HT1080 (cell line): ENCODE results near the gene TM4SF20. TPM values are rescaled to one million over a fixed set of nuclear protein-coding genes. Genes with fewer than 3 reads are reported as not detected.
"Not testable (repeated sequence)": the region's sequence is repeated elsewhere in the genome, so short reads cannot be mapped to it uniquely, and the experiment has no call there.

Experiments used
- DNase-seq: peaks from one replicate; pipeline ENCODE4 v3.0.0-alpha.2; 2015; ENCODE audit warnings: low read depth
- total RNA-seq: library from RNA; depleted of rRNA; stranded (reverse); fragments of >200 nt; shearing (Covaris generic); gene quantifications from 2 replicates; pipeline ENCODE4 v1.2.3, GENCODE V29; 2014

TM4SF20 gene
- total RNA-seq, 1 experiment from 2014 or later, result not detected

DNA sequence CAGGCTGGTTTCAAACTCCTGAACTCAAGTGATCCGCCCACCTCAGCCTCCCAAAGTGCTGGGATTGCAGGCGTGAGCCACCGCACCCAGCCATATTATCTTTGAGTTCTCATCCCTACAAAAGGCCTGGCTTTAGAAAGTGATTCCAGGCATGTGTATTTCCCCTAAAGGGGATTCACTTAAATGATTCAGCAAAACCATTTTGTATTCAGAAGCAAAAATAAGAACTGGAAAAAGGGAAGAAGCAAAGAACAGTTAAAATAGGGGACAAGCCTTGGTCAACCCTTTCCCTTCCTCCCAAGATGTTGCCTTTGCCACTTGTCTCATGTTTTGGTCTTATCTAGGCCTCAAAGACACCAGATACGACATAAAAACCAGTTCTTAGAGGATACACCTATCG lies 10.5 kb downstream of the TM4SF20 start:
- no peak for DNase-seq

DNA sequence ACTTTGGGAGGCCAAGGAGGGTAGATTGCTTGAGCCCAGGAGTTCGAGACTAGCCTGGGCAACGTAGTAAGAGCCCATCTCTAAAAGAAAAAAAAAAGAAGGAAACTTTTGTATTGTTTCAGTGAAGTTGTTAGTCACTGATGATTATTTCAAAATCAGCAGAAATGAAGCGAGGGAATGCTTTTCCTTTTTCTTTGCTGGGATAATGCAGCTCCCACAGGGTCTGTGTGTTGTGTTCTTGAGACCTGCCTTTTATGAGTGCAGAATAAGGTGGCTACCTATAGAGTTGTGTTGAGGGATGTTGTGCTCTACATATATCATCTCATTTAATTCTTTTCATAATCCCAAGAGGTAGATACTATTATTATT lies 11.7 kb downstream of the TM4SF20 start:
- DNase-seq, result no peak

DNA sequence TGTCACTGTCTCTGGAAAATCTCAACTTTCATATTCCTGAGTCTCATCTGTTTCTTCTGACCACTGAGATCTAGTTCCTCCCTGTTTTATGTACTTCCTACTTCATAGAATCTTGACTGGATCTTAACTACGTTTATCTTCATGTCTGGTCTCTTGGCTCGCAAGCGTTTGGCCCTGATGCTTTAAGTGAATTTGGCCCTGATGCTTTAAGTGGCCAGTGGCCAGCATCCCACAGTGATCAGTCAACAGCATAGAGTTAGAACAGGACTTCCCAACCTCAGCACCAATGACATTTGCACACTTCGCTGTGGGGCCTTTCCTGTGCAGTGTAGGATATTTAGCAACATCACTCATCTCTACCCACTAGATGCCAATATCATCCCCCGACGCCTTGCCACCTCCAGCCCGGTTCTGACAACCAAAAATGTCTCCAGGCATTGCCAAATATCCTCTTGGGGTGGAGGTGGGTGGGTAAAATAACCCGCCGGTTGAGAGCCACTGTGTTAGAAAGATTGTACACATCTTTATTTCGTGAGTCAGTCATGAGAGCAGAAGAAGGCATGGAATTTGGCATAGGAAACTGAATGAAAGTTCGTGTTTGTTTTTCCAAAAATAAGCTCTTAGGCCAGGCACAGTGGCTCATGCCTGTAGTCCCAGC lies 12.2 kb downstream of the TM4SF20 start:
- DNase-seq, result peak; percentile 34

DNA sequence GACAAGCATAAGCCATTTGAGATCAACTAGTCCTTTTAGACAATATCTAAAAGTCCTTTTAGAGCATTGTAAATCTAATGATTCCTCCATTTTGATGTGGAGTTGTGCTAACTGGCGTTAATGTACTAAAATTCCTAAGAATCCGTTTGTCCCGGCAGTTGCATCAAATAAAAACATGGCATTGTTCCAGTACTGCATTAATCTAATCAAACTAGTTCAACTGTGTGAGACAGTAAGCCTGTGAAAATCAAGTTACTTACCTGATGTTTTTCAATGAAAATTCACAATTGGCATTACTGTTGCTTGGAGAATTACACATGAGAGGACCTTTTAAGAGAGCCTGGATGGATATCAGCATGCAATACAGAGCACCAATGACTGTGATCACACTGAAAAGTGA lies 13.3 kb downstream of the TM4SF20 start:
- DNase-seq, result no peak

DNA sequence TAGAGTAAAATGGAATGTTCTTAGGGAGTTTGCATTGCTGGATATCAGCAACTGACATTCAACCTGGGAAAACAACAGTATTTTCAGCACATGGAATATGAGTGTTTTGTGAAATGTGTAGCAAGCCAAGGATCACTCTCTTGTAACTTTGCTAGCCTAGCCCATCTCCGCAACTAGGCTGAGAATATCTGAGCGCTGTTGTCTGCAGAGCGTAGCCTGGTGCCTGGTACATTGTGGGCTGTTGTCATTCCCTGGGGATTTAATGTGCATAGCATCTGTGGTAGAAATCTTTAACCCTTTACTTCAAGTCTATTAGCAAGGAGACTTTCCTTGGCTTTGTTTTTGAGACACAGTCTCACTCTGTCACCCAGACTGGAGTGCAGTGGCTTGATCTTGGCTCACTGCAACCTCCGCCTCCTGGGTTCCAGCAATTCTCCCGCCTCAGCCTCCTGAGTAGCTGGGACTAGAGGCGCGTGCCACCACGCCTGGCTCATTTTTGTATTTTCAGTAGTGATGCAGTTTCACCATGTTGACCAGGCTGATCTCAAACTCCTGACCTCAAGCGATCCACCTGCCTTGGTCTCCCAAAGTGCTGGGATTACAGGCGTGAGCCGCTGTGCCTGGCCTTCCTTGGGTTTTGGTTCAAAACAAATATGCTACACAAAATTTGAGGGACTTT lies 14.4 kb downstream of the TM4SF20 start:
- DNase-seq, result not testable (repeated sequence)

DNA sequence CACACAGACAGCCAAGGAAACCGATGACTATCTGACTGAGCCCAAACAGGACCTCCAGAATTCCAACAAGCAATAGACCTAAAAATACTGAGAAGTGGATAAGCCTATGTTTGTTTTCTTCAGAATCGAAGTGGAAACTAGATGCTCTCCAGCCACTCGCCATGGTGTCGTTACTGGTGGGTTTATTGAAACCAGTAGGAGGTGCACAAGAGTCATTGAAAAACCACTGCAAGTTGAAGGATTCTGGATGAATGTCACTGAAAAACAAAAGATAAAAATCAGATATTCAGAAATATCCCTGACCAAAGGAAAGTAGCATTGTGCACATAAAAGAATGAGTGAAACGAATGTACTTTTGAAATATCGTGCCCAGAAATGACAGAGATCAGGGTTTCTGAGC lies 15.3 kb downstream of the TM4SF20 start:
- no peak for DNase-seq

DNA sequence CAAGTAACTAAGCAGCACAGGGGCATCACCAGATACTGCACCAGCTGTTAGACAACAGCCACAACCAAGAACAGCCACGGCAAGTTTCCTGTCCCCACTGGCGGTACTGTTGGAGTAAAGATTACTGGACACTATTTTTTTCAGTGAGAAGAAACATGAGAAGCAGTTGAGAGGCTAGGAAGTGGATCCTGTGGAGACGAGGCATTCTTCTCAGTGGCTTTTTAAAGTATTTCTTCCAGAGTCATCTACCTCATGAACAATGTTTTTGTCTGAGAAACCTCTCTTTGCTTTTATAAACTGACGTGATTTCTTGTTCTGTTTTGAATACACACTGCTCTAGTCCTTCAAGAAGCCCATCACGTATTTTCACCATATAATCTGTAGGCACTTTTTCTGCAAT lies 18.8 kb downstream of the TM4SF20 start:
- no peak for DNase-seq

DNA sequence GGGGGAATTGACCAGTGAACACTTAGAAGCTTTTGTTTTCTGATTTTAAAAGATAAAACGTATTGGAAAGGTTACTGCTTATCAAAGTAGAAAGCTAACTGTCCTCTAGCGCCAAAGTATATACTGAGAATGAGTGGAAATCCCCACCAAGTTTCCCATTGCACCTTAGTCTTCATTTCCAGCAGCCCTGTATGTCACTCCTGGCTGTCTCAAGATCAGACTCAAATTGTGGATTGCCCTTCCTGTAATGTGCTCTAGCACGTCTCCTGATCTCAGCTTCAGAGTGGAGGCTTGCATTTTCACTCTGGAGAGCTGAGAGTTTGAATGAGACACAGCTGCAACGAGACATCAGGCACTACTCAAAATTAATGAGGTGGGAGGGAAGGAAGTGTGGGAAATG lies 27.5 kb downstream of the TM4SF20 start:
- no peak for DNase-seq

DNA sequence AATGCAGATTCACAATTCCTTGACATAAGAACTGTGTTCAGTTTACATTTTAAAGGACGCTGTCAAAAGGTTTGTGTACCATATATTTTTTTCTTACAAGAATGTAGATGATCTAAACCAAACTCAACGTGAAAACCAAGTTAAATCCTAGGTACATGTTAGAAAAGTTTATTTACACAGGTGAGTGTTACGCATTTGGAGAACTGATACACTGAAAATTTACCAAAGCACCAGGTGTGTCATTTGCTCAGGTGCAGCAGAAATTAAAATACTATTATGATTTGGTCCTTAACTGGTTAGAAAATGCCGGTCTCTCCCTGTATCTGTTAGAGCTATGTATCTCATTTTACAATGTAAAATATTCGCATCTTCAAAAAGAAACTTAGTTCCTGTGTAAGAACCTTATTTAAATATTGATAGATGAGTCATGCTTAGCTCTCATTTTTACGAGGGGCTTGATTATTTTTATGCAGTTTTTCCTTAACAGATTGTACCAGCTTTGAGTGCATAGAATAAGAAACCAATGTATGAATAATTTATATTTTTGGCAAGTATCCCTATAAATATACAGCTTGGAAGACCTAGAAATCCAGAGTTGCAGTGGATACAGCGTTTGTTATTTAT lies 29.0 kb downstream of the TM4SF20 start:
- DNase-seq, result no peak

DNA sequence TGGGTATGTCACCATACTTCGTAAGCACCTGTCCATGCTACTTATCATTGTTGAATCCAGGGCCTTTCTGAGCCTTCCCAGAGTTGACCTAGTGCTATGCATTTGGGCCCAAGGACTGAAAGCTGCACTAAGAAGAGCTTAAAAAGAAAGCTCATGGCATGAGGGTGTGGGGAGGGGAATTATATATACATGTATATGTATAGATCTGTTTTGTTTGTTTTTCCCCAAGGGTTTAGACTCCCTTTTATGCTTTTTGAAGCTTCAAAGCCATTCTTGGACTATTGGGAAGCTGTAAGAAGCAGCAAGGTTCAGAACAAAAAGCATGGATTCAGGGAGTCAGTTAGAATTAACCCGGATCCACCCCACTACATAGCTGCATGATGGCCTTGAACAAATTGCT lies 30.8 kb downstream of the TM4SF20 start:
- no peak for DNase-seq

DNA sequence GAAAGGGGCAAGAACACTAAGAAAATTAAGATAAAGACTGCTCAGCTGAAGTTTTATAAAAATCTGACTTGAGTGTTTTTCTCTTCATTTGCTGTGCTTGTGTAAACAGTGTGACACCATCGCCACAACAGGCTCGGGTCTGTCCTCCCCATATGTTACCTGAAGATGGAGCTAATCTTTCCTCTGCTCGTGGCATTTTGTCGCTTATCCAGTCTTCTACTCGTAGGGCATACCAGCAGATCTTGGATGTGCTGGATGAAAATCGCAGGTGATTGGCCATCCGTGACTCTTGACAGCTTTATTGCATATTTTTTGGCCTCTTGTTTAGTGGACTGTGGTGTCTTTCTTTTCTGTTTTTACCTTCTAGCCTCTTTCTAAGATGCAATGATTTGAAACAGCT lies 32.0 kb downstream of the TM4SF20 start:
- no peak for DNase-seq

DNA sequence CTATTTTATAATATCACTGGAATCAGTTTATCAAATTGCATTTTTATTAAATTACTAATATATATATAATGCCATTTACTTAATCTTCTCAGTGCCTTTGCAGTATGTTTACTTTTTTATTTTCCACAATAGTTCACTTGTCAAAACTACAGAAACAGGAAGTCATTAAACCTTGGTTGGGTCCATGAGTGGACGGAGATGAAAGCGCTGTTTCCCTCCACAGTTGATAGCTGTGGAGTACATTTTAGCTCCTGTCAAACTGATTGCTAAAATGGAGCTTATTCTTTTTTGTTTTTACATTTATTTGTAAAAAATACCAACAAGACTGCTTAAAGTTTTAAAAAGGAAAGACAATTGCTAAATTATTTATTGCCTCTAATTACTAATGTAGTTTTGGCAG lies 34.9 kb downstream of the TM4SF20 start:
- DNase-seq, result no peak

DNA sequence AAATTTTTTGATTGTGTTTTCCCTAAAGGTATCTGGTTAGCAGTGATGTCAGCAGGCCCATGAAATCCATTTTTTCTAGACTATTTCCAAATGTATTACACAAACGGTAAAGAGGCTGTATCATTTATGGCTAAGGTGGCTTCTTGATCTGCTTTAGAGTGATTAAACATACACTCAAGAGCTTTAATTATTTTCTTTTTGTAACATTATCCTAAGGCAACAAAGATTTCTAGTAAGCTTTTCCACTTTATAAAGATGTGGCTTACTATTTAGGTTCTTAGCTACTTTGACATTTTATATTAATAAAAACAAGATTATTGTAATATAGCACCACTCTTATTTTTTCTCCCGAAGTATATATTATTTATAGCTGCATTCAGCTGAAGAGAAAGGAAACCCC lies 37.6 kb downstream of the TM4SF20 start:
- no peak for DNase-seq

DNA sequence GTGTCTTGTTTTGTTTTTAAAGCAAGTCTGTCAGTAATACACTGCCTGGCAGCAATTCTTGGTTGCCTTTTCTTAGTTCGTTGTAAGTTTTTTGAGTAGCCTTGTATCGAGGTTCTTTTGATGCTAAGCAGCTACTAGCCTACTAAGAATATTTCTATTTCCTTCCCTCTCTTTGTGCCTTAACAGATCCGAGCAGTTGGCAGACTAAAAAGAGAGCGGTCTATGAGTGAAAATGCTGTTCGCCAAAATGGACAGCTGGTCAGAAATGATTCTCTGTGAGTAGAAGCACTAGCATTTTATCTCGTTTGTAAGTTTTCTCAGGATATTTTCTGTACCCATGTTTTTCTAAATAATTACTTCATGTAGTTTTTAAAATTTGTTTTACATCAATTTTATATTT lies 39.0 kb downstream of the TM4SF20 start:
- DNase-seq, result no peak

DNA sequence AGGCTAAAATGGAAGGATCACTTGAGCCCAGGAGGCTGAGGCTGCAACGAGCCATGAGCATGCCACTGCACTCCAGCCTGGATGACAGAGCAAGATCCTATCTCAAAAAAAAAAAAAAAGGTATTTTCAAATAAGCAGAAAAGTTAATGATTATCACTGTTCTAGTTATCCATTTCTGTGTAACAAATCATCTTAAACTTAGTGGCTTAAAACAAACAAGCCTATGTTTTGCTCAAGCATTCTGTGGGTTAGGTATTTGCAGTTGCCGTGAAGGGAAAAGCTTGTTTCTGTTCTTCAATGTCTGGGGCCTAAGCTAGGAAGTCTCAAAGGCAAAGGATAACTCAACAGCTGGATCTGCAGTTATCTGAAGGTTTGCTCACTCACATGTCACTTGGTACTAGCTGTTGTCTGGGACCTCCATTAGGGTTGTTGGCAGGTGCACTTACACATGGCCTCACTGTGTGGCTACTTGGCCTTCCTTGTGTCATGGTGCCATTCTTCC lies 40.0 kb downstream of the TM4SF20 start:
- DNase-seq, result no peak

DNA sequence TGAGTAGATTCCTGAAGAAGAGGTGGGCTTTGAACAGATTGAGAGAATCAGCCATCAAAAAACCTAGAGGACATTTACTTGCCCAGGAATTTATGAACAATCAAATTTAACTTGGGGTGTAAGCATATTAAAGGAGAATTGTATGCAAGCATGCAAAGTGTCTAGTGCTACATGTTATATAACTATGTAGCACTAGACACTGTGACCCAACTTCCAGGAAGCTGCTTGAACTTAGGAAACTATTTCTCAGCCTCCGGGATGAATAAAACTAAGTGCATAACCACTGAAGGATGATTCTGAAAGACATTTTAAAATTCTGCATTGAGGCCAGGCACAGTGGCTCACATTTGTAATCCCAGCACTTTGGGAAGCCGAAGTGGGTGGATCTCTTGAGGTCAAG lies 41.7 kb downstream of the TM4SF20 start:
- no peak for DNase-seq

DNA sequence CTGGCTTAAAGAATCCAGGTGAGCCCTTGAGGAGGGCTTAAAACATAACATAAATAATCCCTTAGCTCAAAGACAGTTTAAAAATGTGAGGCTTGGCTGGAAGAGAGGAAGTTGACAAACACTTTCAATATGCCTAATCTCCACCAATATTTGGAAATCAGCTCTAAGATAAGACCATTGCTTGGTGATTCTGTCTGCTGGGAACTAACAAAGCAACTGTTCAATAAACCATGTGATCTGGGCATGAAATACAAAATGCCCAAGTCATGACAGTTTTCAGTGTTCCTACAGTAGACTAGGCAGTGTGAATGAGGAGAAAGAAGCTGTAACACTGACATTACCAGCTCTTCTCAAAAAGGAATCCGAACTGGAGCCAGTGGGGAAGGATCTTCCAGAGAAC lies 43.4 kb downstream of the TM4SF20 start:
- DNase-seq, result no peak

DNA sequence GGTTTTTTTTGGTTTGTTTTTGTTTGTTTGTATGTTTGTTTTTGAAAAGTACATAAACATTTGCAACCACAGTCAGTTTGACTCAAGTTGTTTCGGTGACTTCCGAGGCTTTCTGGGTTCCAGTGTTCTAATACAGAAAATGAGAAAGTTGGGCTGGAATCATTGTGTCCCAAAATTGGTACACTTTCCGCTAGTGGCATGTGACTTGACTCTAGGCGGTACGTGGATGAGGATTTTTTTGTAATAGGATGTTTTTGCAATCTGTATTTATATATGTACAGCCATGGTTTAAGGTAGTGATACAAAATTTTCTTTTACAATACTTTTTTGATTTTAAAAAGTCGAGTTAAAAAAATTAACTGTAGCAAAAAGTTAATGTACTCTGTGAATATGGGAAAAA lies 52.3 kb downstream of the TM4SF20 start:
- no peak for DNase-seq

DNA sequence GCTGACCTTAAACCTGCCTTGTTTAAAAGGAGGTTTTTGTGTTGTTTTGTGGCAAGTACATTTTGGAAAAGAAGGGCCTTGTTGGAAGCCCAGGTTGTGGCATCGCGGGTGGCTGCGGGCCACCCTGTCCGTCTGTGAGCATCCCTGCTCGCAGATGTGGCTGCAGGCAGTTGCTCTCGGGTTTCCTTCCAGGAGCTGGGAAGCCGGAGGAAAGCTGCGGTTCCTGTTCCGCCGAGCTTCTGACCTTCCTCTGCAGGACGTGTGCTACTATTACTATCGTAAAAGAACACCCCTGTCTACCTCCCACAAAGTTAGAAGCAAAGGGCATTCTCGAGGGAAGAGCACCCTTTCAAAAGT lies 53.3 kb downstream of the TM4SF20 start:
- peak; percentile 49 for DNase-seq

DNA sequence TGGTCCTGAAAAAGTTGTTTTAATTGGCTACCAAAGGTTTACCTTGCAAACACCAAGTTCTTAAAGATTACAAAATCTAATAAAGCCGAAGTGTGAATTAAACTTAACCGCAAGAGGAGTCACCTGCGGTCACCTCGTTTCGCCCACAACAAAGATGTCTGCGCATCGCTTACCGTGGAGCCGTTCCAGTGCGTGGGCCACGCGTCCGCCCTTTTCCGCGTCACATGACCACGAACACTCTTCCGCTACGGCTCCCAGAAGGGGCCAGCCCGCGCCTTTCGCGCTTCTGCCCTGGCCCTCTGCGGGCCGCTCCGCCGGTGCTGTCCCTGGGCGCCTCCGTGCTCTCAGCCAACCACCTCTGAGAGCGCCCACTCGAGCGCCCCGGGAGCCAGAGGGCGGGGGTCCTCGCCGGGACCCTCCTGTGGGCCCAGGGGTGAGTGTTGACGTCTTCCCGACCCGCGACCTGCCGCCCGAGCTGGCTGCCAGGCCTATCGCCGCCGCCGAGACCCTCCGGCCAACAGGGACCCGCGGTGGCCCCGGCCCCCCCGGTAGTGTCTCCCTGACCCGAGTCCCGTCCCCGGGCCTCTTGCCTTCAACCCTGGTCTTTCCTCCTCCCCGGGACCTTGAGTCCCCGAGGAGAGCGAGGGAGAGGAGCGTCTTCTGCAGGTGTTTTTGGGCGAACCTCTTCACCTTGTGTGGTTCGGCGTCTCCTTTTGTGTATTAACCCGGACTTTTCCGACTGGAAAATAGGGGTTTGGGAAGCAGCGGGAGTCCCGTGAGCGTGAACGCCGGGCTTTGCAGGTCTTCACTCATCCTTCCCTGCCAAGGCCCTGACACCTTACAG lies 53.9 kb downstream of the TM4SF20 start, which contains the start of gene MFF:
Gene MFF (plus strand): TSS at position 257 of the 844 bp plus-strand sequence. CDS start 5,415 bp downstream, outside the sequence.
- peak; percentile 89 for DNase-seq

DNA sequence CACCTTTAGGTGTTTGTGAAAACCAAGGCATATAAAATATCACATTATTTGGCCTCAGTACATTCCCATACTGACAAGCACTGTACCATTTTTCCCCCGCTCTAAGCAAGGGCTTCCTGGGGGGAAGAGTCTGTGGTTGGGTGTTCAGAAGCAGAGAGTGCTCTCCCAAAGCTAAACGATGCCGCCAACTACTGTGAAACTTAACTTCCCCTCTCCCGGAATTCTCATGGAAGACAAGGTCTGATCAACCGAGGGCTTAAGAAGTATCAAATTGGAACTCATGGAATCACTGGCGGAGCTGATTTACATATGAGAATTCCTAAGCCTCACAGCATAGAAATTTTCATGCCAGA lies 54.5 kb downstream of the TM4SF20 start:
- DNase-seq, result no peak

DNA sequence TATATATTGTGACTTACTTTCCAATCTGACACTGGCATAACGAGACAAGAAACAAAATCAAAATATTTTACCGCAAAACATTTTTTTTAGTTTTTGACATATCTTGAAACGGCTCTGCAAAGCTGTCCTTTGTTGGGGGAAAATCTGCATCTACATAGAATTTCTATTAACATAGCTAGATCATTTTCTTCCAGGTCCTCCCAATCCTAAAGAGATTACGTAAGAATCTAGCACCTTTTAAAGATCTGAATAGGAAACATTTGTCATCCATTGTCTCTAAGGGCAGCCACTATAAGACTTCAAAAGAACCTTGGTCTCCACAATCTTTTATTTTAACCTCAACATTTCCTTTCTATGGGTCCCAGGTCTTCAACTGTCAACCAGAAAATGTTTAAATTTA lies 55.3 kb downstream of the TM4SF20 start:
- no peak for DNase-seq
